ENCODE measurements around the gene ACOT7.
A peak's percentile ranks its signal among the peaks of the same experiment; 100 is the strongest.

DNA sequence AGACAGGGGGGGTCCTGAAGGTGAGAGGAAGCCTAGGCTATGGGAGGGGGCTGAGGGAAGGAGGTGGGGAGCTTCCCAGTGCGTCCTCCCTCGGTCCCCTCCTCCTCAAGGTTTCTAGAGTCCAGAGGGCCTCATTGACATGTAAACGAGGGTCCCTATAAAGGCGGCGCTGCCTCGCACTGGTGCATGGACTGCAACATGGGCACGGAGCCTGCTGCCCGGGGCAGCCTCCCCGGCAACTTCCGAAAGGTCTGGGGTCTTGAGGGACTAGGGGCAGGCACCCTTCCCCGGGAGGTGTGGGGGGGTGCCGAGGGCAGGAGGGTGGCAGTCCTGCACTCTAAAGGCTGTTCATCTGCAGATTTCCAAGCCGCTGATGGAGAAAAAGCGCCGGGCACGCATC lies 149.6 kb downstream of the ACOT7 start, which contains the start of gene HES3:
- TF ChIP-seq POLR2AphosphoS5 (IDR thresholded peaks at IDR 0.05; ENCODE audit: low read depth) = peak; percentile 77
- TF ChIP-seq CTCF (conservative IDR thresholded peaks at IDR 0.05; ENCODE audit: low read depth in 2 of 2) = no peak
- TF ChIP-seq REST (IDR thresholded peaks at IDR 0.05; ENCODE audit: unreplicated experiment) = no peak
- TF ChIP-seq, protein P1, sequence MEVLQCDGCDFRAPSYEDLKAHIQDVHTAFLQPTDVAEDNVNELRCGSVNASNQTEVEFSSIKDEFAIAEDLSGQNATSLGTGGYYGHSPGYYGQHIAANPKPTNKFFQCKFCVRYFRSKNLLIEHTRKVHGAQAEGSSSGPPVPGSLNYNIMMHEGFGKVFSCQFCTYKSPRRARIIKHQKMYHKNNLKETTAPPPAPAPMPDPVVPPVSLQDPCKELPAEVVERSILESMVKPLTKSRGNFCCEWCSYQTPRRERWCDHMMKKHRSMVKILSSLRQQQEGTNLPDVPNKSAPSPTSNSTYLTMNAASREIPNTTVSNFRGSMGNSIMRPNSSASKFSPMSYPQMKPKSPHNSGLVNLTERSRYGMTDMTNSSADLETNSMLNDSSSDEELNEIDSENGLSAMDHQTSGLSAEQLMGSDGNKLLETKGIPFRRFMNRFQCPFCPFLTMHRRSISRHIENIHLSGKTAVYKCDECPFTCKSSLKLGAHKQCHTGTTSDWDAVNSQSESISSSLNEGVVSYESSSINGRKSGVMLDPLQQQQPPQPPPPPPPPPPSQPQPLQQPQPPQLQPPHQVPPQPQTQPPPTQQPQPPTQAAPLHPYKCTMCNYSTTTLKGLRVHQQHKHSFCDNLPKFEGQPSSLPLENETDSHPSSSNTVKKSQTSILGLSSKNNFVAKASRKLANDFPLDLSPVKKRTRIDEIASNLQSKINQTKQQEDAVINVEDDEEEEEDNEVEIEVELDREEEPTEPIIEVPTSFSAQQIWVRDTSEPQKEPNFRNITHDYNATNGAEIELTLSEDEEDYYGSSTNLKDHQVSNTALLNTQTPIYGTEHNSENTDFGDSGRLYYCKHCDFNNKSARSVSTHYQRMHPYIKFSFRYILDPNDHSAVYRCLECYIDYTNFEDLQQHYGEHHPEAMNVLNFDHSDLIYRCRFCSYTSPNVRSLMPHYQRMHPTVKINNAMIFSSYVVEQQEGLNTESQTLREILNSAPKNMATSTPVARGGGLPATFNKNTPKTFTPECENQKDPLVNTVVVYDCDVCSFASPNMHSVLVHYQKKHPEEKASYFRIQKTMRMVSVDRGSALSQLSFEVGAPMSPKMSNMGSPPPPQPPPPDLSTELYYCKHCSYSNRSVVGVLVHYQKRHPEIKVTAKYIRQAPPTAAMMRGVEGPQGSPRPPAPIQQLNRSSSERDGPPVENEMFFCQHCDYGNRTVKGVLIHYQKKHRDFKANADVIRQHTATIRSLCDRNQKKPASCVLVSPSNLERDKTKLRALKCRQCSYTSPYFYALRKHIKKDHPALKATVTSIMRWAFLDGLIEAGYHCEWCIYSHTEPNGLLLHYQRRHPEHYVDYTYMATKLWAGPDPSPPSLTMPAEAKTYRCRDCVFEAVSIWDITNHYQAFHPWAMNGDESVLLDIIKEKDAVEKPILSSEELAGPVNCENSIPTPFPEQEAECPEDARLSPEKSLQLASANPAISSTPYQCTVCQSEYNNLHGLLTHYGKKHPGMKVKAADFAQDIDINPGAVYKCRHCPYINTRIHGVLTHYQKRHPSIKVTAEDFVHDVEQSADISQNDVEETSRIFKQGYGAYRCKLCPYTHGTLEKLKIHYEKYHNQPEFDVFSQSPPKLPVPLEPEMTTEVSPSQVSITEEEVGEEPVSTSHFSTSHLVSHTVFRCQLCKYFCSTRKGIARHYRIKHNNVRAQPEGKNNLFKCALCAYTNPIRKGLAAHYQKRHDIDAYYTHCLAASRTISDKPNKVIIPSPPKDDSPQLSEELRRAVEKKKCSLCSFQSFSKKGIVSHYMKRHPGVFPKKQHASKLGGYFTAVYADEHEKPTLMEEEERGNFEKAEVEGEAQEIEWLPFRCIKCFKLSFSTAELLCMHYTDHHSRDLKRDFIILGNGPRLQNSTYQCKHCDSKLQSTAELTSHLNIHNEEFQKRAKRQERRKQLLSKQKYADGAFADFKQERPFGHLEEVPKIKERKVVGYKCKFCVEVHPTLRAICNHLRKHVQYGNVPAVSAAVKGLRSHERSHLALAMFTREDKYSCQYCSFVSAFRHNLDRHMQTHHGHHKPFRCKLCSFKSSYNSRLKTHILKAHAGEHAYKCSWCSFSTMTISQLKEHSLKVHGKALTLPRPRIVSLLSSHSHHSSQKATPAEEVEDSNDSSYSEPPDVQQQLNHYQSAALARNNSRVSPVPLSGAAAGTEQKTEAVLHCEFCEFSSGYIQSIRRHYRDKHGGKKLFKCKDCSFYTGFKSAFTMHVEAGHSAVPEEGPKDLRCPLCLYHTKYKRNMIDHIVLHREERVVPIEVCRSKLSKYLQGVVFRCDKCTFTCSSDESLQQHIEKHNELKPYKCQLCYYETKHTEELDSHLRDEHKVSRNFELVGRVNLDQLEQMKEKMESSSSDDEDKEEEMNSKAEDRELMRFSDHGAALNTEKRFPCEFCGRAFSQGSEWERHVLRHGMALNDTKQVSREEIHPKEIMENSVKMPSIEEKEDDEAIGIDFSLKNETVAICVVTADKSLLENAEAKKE (CRISPR knock-in tag; IDR thresholded peaks at IDR 0.05) = no peak

Measured in GM23338 (cell line).